H1 (cell line): ENCODE results near the gene ENDOU.

Source experiments
- JUND ChIP-seq: IDR thresholded peaks from 2 replicates; pipeline ENCODE4 v1.6.1; 2011; ENCODE audit warnings: mild to moderate bottlenecking, improper control_type of control experiment, low read length
- POLR2A ChIP-seq, 2 experiments: IDR thresholded peaks; 1 replicate in 1 of 2; 2 replicates in 1 of 2; pipeline ENCODE4 v1.6.1; 2011; ENCODE audit warnings: low read depth in 2 of 2, low read length in 2 of 2, mild to moderate bottlenecking in 2 of 2; ENCODE audit errors: control extremely low read depth in 1 of 2
- TBP ChIP-seq: IDR thresholded peaks from 2 replicates; pipeline ENCODE4 v1.6.1; 2011; ENCODE audit warnings: low read depth, low read length, improper control_type of control experiment

GRCh38 chr12:47709671-47710070, 15.6 kb downstream of the ENDOU start:
- TF ChIP-seq JUND, result no peak
- TF ChIP-seq TBP, result no peak
- TF ChIP-seq POLR2A (IDR thresholded peaks at IDR 0.05; ENCODE audit: control extremely low read depth in 1 of 2, low read depth in 2 of 2, low read length in 2 of 2), result no peak
